ENCODE measurements around the gene SLC24A5.

The SLC24A5 gene

GRCh38 chr15:48120745-48121144 is at the start of gene SLC24A5:
TSS of gene SLC24A5 (plus strand) at chr15:48120990. CDS start at chr15:48121045, 55 bp downstream.
- DNase-seq (ENCODE audit: low spot score): no peak

- no peak for DNase-seq (ENCODE audit: low spot score)
Observed at GRCh38 chr15:48072941-48073340, 47.8 kb upstream of the SLC24A5 start.

- DNase-seq (ENCODE audit: low spot score): no peak
Observed at GRCh38 chr15:48073881-48074280, 46.9 kb upstream of the SLC24A5 start.

- DNase-seq (ENCODE audit: low spot score): no peak
Observed at GRCh38 chr15:48076454-48076853, 44.3 kb upstream of the SLC24A5 start.

GRCh38 chr15:48077616-48078184 is 43.1 kb upstream of the SLC24A5 start:
- DNase-seq (ENCODE audit: low spot score): no peak

- no peak for DNase-seq (ENCODE audit: low spot score)
Observed at GRCh38 chr15:48084759-48085590, 35.8 kb upstream of the SLC24A5 start.

- DNase-seq (ENCODE audit: low spot score): no peak
Observed at GRCh38 chr15:48085591-48085930, 35.2 kb upstream of the SLC24A5 start.

- DNase-seq (ENCODE audit: low spot score): peak; percentile 4
Observed at GRCh38 chr15:48086133-48086532, 34.7 kb upstream of the SLC24A5 start.

GRCh38 chr15:48086576-48086975 is 34.2 kb upstream of the SLC24A5 start:
- peak; percentile 23 for DNase-seq (ENCODE audit: low spot score)

GRCh38 chr15:48087844-48088243 is 32.9 kb upstream of the SLC24A5 start:
- no peak for DNase-seq (ENCODE audit: low spot score)

GRCh38 chr15:48089702-48090101 is 31.1 kb upstream of the SLC24A5 start:
- no peak for DNase-seq (ENCODE audit: low spot score)

GRCh38 chr15:48090115-48090514 is 30.7 kb upstream of the SLC24A5 start:
- DNase-seq (ENCODE audit: low spot score): no peak

- no peak for DNase-seq (ENCODE audit: low spot score)
Observed at GRCh38 chr15:48090666-48091065, 30.1 kb upstream of the SLC24A5 start.

- DNase-seq (ENCODE audit: low spot score): no peak
Observed at GRCh38 chr15:48091522-48091921, 29.3 kb upstream of the SLC24A5 start.

GRCh38 chr15:48096355-48096786 is 24.4 kb upstream of the SLC24A5 start:
- DNase-seq (ENCODE audit: low spot score): no peak

- peak; percentile 49 for DNase-seq (ENCODE audit: low spot score)
Observed at GRCh38 chr15:48096813-48097212, 24.0 kb upstream of the SLC24A5 start.

- DNase-seq (ENCODE audit: low spot score): no peak
Observed at GRCh38 chr15:48097264-48097663, 23.5 kb upstream of the SLC24A5 start.

GRCh38 chr15:48101376-48101961 is 19.3 kb upstream of the SLC24A5 start:
- DNase-seq (ENCODE audit: low spot score): no peak

- no peak for DNase-seq (ENCODE audit: low spot score)
Observed at GRCh38 chr15:48102167-48102566, 18.6 kb upstream of the SLC24A5 start.

- no peak for DNase-seq (ENCODE audit: low spot score)
Observed at GRCh38 chr15:48103647-48104046, 17.1 kb upstream of the SLC24A5 start.

- DNase-seq (ENCODE audit: low spot score): no peak
Observed at GRCh38 chr15:48105936-48106335, 14.9 kb upstream of the SLC24A5 start.

GRCh38 chr15:48109212-48109611 is 11.6 kb upstream of the SLC24A5 start:
- DNase-seq (ENCODE audit: low spot score): no peak

- no peak for DNase-seq (ENCODE audit: low spot score)
Observed at GRCh38 chr15:48109856-48110531, 10.8 kb upstream of the SLC24A5 start.

Measured in GM03348 (cell line).